ENCODE measurements around the gene WIPF1. TPM values are rescaled to one million over a fixed set of nuclear protein-coding genes. Genes with fewer than 3 reads are reported as not detected.
"Not testable (repeated sequence)": the region's sequence is repeated elsewhere in the genome, so short reads cannot be mapped to it uniquely, and the experiment has no call there.

The WIPF1 gene
- polyA plus RNA-seq, 5 donors = 25.9 to 33.5 (median 31.1) TPM

- no peak for DNase-seq
These were observed 24.0 kb downstream of the WIPF1 start for GRCh38 chr2:174573621-174574081.

GRCh38 chr2:174572556-174572955, 25.0 kb downstream of the WIPF1 start:
- no peak for DNase-seq

- DNase-seq = no peak
These were observed 25.8 kb downstream of the WIPF1 start for GRCh38 chr2:174571669-174572323.

- DNase-seq = no peak
These were observed 27.2 kb downstream of the WIPF1 start for GRCh38 chr2:174570318-174570958.

GRCh38 chr2:174569678-174570077, 27.9 kb downstream of the WIPF1 start:
- no peak for DNase-seq

GRCh38 chr2:174568425-174568824, 29.2 kb downstream of the WIPF1 start:
- no peak for DNase-seq

GRCh38 chr2:174566871-174567270, 30.7 kb downstream of the WIPF1 start:
- DNase-seq = no peak

GRCh38 chr2:174563530-174564282, 33.9 kb downstream of the WIPF1 start:
- no peak for DNase-seq

- no peak for DNase-seq
These were observed 35.6 kb downstream of the WIPF1 start for GRCh38 chr2:174561972-174562370.

- DNase-seq = peak; percentile 74 to 81
These were observed 36.2 kb downstream of the WIPF1 start for GRCh38 chr2:174561283-174561971.

- DNase-seq = no peak
These were observed 36.9 kb downstream of the WIPF1 start for GRCh38 chr2:174560737-174561136.

- no peak for DNase-seq
These were observed 41.6 kb downstream of the WIPF1 start for GRCh38 chr2:174555998-174556397.

- no peak for DNase-seq
These were observed 43.0 kb downstream of the WIPF1 start for GRCh38 chr2:174554529-174555150.

- no peak for DNase-seq
These were observed 43.7 kb downstream of the WIPF1 start for GRCh38 chr2:174553811-174554493.

- no peak for DNase-seq
These were observed 44.7 kb downstream of the WIPF1 start for GRCh38 chr2:174552880-174553279.

GRCh38 chr2:174551697-174552096, 45.9 kb downstream of the WIPF1 start:
- DNase-seq = no peak

GRCh38 chr2:174548646-174549045, 49.0 kb downstream of the WIPF1 start:
- DNase-seq = not testable (repeated sequence)

GRCh38 chr2:174548021-174548420, 49.6 kb downstream of the WIPF1 start:
- DNase-seq = not testable (repeated sequence)

GRCh38 chr2:174546519-174547506, 50.8 kb downstream of the WIPF1 start:
- DNase-seq = no peak

- no peak for DNase-seq
These were observed 52.4 kb downstream of the WIPF1 start for GRCh38 chr2:174545240-174545639.
